BJ (cell line): ENCODE results near the gene OBP2A. TPM values are rescaled to one million over a fixed set of nuclear protein-coding genes. Genes with fewer than 3 reads are reported as not detected.
"Not testable (repeated sequence)": the region's sequence is repeated elsewhere in the genome, so short reads cannot be mapped to it uniquely, and the experiment has no call there.

ENCODE experiments used
- CTCF ChIA-PET: fragments of 350-600 bp; formaldehyde crosslinking; extraction: SDS; loops from one replicate; lab custom pipeline; 2021; ENCODE audit warnings: antibody characterized with exemption, inconsistent platforms; lab: Yijun Ruan, JAX
- POLR2A ChIA-PET: fragments of 300-600 bp; sonication (Branson Sonifier 250); formaldehyde crosslinking; extraction: SDS; loops from one replicate; lab custom pipeline; 2021; ENCODE audit warnings: antibody characterized with exemption; lab: Charles Lee
- DNase-seq: peaks from one replicate; pipeline ENCODE4 v3.0.0-alpha.2; 2011; ENCODE audit warnings: low read depth
- H3K27me3 ChIP-seq: 2 replicates; pipeline ENCODE4 v1.6.0; 2011; ENCODE audit warnings: low read length; ENCODE audit not compliant: control insufficient read depth, insufficient read depth
- H3K36me3 ChIP-seq: 2 replicates; pipeline ENCODE4 v1.5.1; 2011; ENCODE audit warnings: low read length; ENCODE audit not compliant: control insufficient read depth, insufficient read depth
- H3K4me3 ChIP-seq: 2 replicates; pipeline ENCODE4 v1.5.1; 2011; ENCODE audit warnings: low read depth, mild to moderate bottlenecking, control low read depth, low read length
- CTCF ChIP-seq: IDR thresholded peaks from 2 replicates; pipeline ENCODE4 v1.5.1; 2011; ENCODE audit warnings: low read depth, mild to moderate bottlenecking, control low read depth, inconsistent platforms, low read length, moderate library complexity; ENCODE audit not compliant: insufficient read depth
- polyA plus RNA-seq: library from polyadenylated mRNA; depleted of rRNA; stranded (reverse); fragments of >200 nt; gene quantifications from 2 replicates; pipeline ENCODE4 v1.2.3, GENCODE V29; 2011

OBP2A gene
- polyA plus RNA-seq, 1 experiment = not detected

- H3K4me3 ChIP-seq = no peak overlapping the region
- no peaks in the 10 kb centered on the region for H3K27me3 ChIP-seq
- POLR2A ChIA-PET = no interaction called here
- TF ChIP-seq CTCF = no peak
- CTCF ChIA-PET = no interaction called here
- no peak for DNase-seq
- no peaks in the 10 kb centered on the region for H3K36me3 ChIP-seq
Observed at GRCh38 chr9:135544981-135545635, 818 bp upstream of the OBP2A start.

GRCh38 chr9:135546792-135547617 is 1.1 kb downstream of the OBP2A start:
- POLR2A ChIA-PET, CTCF ChIA-PET: not testable (repeated sequence)

GRCh38 chr9:135547756-135548736 is 2.1 kb downstream of the OBP2A start:
- H3K36me3 ChIP-seq = no peaks in the 10 kb centered on the region
- CTCF ChIA-PET = no interaction called here
- POLR2A ChIA-PET = no interaction called here
- no peak for DNase-seq
- H3K4me3 ChIP-seq = no peak overlapping the region
- H3K27me3 ChIP-seq = no peaks in the 10 kb centered on the region
- no peak for TF ChIP-seq CTCF

More at GRCh38 chr9:135546792-135547617, 1.1 kb downstream of the OBP2A start:
- not testable (repeated sequence) for H3K36me3 ChIP-seq, DNase-seq, H3K4me3 ChIP-seq, H3K27me3 ChIP-seq

- CTCF ChIA-PET = interaction anchor here (0.6 kb wide), 1 partner anchor 38 kb away, joined by 3 read pairs; no protein-coding TSS in a partner anchor
- H3K36me3 ChIP-seq, POLR2A ChIA-PET, DNase-seq, H3K27me3 ChIP-seq, H3K4me3 ChIP-seq: not testable (repeated sequence)
Observed at GRCh38 chr9:135549478-135550343, 3.8 kb downstream of the OBP2A start.

- TF ChIP-seq CTCF = no peak
- H3K36me3 ChIP-seq = no peaks in the 10 kb centered on the region
- H3K27me3 ChIP-seq = no peaks in the 10 kb centered on the region
- no peak overlapping the region for H3K4me3 ChIP-seq
- no peak for DNase-seq
- POLR2A ChIA-PET = no interaction called here
- CTCF ChIA-PET = no interaction called here
Observed at GRCh38 chr9:135550344-135550918, 4.5 kb downstream of the OBP2A start.
